HCT116 (cell line): ENCODE measurements around the gene PYGB. TPM values are rescaled to one million over a fixed set of nuclear protein-coding genes. Genes with fewer than 3 reads are reported as not detected.

ENCODE experiments used
- ATAC-seq: fragments of 200-7000 bp; cut with Tn5 transposase; 2 replicates; pipeline ENCODE4 v1.9.1; 2020; ENCODE audit warnings: mild to moderate bottlenecking, moderate library complexity
- BruUV-seq: library from RNA; stranded (reverse); fragments of 400-500 nt; replicated peaks from 2 replicates; lab custom pipeline; 2021; lab: Mats Ljungman, UMichigan
- CTCF ChIA-PET: fragments of 300-600 bp; sonication (Branson Sonifier 250); formaldehyde crosslinking; loops from one replicate; lab custom pipeline; 2021; ENCODE audit warnings: antibody characterized with exemption; lab: Charles Lee
- POLR2A ChIA-PET: fragments of 300-600, 350-600 bp; sonication (Branson Sonifier 250); formaldehyde crosslinking; loops from one replicate; lab custom pipeline; 2021; ENCODE audit warnings: antibody characterized with exemption; lab: Charles Lee
- RAD21 ChIA-PET, 2 experiments: fragments of 300-600 bp; sonication (Branson Sonifier 250); formaldehyde crosslinking; loops; one replicate each; lab custom pipeline; 2023; ENCODE audit warnings: low total read pairs in 2 of 2; ENCODE audit not compliant: uncharacterized antibody in 2 of 2, unreplicated experiment in 2 of 2, low non-redundant PET in 1 of 2; lab: Charles Lee
- DNase-seq: peaks from one replicate; pipeline ENCODE4 v3.0.0-alpha.2; 2010; ENCODE audit warnings: low read depth, low spot score
- H2AFZ ChIP-seq: fragments of 200-600 bp; shearing (Covaris generic), sonication (generic); 2 replicates; pipeline ENCODE4 v1.6.1; 2017; ENCODE audit warnings: low read depth, mixed run types, mixed read lengths, antibody characterized with exemption, low read length; ENCODE audit not compliant: poor library complexity, severe bottlenecking
- H3K27ac ChIP-seq: 2 replicates; pipeline ENCODE4 v1.5.1; 2012; ENCODE audit warnings: low read depth, low read length
- H3K27me3 ChIP-seq: fragments of 200-600 bp; sonication (generic); 2 replicates; pipeline ENCODE4 v1.6.1; 2016; ENCODE audit warnings: mixed run types, low read length, mixed read lengths; ENCODE audit not compliant: insufficient read depth
- H3K36me3 ChIP-seq, 2 experiments: fragments of 200-500 bp in 1 of 2; fragments of 200-600 bp in 1 of 2; sonication (Bioruptor generic) in 1 of 2; sonication (generic) in 1 of 2; 2 replicates each; pipeline versions ENCODE4 v1.5.1 to v1.6.1; 2014 to 2016; ENCODE audit warnings: low read length in 2 of 2, inconsistent platforms in 1 of 2, mixed read lengths in 1 of 2, mixed run types in 1 of 2; ENCODE audit not compliant: insufficient read depth in 2 of 2, control insufficient read depth in 1 of 2
- H3K4me1 ChIP-seq, 2 experiments: fragments of 200-600 bp in 1 of 2; sonication (generic) in 1 of 2; 2 replicates each; pipeline versions ENCODE4 v1.5.1 to v1.6.1; 2012 to 2017; ENCODE audit warnings: low read length in 2 of 2, inconsistent platforms in 1 of 2, mild to moderate bottlenecking in 1 of 2, mixed read lengths in 1 of 2, mixed run types in 1 of 2, moderate library complexity in 1 of 2; ENCODE audit not compliant: insufficient read depth in 2 of 2, control insufficient read depth in 1 of 2
- H3K4me2 ChIP-seq: fragments of 200-600 bp; sonication (generic); 2 replicates; pipeline ENCODE4 v1.6.1; 2017; ENCODE audit warnings: mixed run types, low read length, mixed read lengths
- H3K4me3 ChIP-seq, 2 experiments: fragments of 200-600 bp in 1 of 2; sonication (generic) in 1 of 2; replicated peaks in 1 of 2; 2 replicates each; pipeline ENCODE4 v1.5.1; 2011 to 2016; ENCODE audit warnings: low read length in 2 of 2, control low read depth in 1 of 2, low read depth in 1 of 2, mild to moderate bottlenecking in 1 of 2, mixed read lengths in 1 of 2, mixed run types in 1 of 2
- H3K79me2 ChIP-seq: fragments of 200-600 bp; sonication (generic); 2 replicates; pipeline ENCODE4 v1.6.1; 2017; ENCODE audit warnings: mild to moderate bottlenecking, mixed run types, low read length, moderate library complexity, mixed read lengths; ENCODE audit not compliant: insufficient read depth
- H3K9ac ChIP-seq: fragments of 200-600 bp; sonication (generic); 2 replicates; pipeline ENCODE4 v1.6.1; 2016; ENCODE audit warnings: low read length, mixed read lengths
- H3K9me2 ChIP-seq: fragments of 200-600 bp; sonication (generic), shearing (Covaris generic); 2 replicates; pipeline ENCODE4 v1.6.1; 2017; ENCODE audit warnings: mixed run types, mild to moderate bottlenecking, moderate library complexity; ENCODE audit not compliant: insufficient read depth
- H3K9me3 ChIP-seq, 2 experiments: fragments of 200-500 bp in 1 of 2; fragments of 200-600 bp in 1 of 2; sonication (Bioruptor generic) in 1 of 2; sonication (generic) in 1 of 2; 2 replicates each; pipeline ENCODE4 v1.6.1; 2014 to 2017; ENCODE audit warnings: low read length in 2 of 2, mixed read lengths in 2 of 2, inconsistent platforms in 1 of 2, low read depth in 1 of 2, mild to moderate bottlenecking in 1 of 2, mixed run types in 1 of 2, moderate library complexity in 1 of 2; ENCODE audit not compliant: control insufficient read depth in 1 of 2, insufficient read depth in 1 of 2
- H4K20me1 ChIP-seq: fragments of 200-600 bp; sonication (generic), shearing (Covaris generic); 2 replicates; pipeline ENCODE4 v1.6.1; 2017; ENCODE audit warnings: mixed run types, mild to moderate bottlenecking, moderate library complexity; ENCODE audit not compliant: insufficient read depth
- EZH2phosphoT487 ChIP-seq: fragments of 200-600 bp; IDR thresholded peaks from 2 replicates; pipeline ENCODE4 v1.6.1; 2018; ENCODE audit warnings: antibody characterized with exemption, borderline replicate concordance
- FOSL1 ChIP-seq: IDR thresholded peaks from 2 replicates; pipeline ENCODE4 v1.6.1; 2012; ENCODE audit warnings: low read depth
- JUND ChIP-seq: IDR thresholded peaks from 2 replicates; pipeline ENCODE4 v1.6.1; 2012
- POLR2AphosphoS5 ChIP-seq: IDR thresholded peaks from 2 replicates; pipeline ENCODE4 v1.6.1; 2011; ENCODE audit warnings: mild to moderate bottlenecking, low read depth, low read length, moderate library complexity
- RAD21 ChIP-seq: IDR thresholded peaks from 2 replicates; pipeline ENCODE4 v1.6.1; 2012; ENCODE audit warnings: low read depth, mild to moderate bottlenecking
- SIN3A ChIP-seq: IDR thresholded peaks from 2 replicates; pipeline ENCODE4 v1.6.1; 2012; ENCODE audit warnings: low read depth
- SRF ChIP-seq: IDR thresholded peaks from 2 replicates; pipeline ENCODE4 v1.6.1; 2012; ENCODE audit warnings: low read depth
- YY1 ChIP-seq: IDR thresholded peaks from 2 replicates; pipeline ENCODE4 v1.6.1; 2011; ENCODE audit warnings: low read length, low read depth, moderate library complexity, mild to moderate bottlenecking; ENCODE audit not compliant: insufficient replicate concordance; ENCODE audit errors: extremely low read depth
- ZNF274 ChIP-seq: fragments of 200-500 bp; sonication (Bioruptor generic); IDR thresholded peaks from 2 replicates; pipeline ENCODE4 v1.6.1; 2014; ENCODE audit warnings: mild to moderate bottlenecking, low read depth, low read length, inconsistent platforms
- intact Hi-C: fragments of 100-400 bp; cut with micrococcal nuclease; formaldehyde crosslinking; loops from 2 replicates; pipeline ENCODE4 v1.10.0; 2022
- total RNA-seq: library from RNA; stranded (reverse); gene quantifications from one replicate; pipeline ENCODE4 v1.2.1, GENCODE V29; 2021; ENCODE audit not compliant: unreplicated experiment
- TF ChIP-seq, protein P1 (sequence below): IDR thresholded peaks from 2 replicates; pipeline ENCODE4 v1.6.1; 2011; ENCODE audit warnings: mild to moderate bottlenecking, low read length, moderate library complexity; ENCODE audit not compliant: insufficient replicate concordance; ENCODE audit errors: extremely low read depth
- TF ChIP-seq, protein P2 (sequence below), 3 experiments: fragments of 200-600 bp in 1 of 3; sonication (generic) in 1 of 3; IDR thresholded peaks in 2 of 3; conservative IDR thresholded peaks in 1 of 3; 2 replicates each; pipeline ENCODE4 v1.5.1; 2012 to 2017; ENCODE audit warnings: low read depth in 2 of 3, low read length in 2 of 3, antibody characterized with exemption in 1 of 3, borderline replicate concordance in 1 of 3, control low read depth in 1 of 3, mild to moderate bottlenecking in 1 of 3, mixed read lengths in 1 of 3, mixed run types in 1 of 3, moderate library complexity in 1 of 3; ENCODE audit not compliant: insufficient read depth in 1 of 3

The PYGB gene
- total RNA-seq, 1 experiment from 2014 or later, result 87.8 TPM

DNA sequence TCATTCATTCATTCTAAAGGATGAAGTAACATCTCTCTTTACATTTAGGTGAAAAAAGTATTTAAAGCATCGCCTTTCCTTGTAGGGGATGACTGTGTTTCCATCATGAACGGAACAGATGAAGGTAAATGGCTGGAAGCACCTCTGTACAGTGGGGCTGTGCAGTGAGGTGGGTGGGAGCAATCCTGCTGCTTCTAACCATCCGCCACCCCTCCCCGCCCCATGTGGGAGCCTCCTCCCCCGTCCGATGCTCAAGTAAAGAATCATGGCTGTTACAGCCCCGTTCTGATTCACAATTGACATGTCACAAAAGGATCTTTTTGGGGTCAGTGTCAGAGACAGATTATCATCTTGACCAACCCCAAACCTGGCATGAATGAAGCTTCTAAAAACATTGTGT lies 33.1 kb upstream of the PYGB start:
- ChIA-PET CTCF (no interaction called here), RAD21 (no interaction called here), POLR2A (no interaction called here)
- DNase-seq (no peak), ATAC-seq (no peak)
- Histone ChIP-seq H3K79me2 (peaks cover 2% of the 10 kb centered on the region; the same call in 1 of the 2 replicates), H3K4me1 (no peaks in the 10 kb centered on the region), H3K27ac (no peak overlapping the region), H4K20me1 (no peaks in the 10 kb centered on the region), H3K4me3 (no peak overlapping the region), H3K27me3 (no peaks in the 10 kb centered on the region), H3K9me2 (no peaks in the 10 kb centered on the region), H3K4me2 (no peak overlapping the region), H3K36me3 (peaks cover 19 to 23% of the 10 kb centered on the region in 2 experiments), H2AFZ (no peak overlapping the region), H3K9me3 (no peaks in the 10 kb centered on the region), H3K9ac (no peak overlapping the region)
- intact Hi-C loops, result no loop called here
- no TSS peak for BruUV-seq
- TF ChIP-seq SRF, result no peak
- no peak for TF ChIP-seq ZNF274
- no peak for TF ChIP-seq EZH2phosphoT487
- no peak for TF ChIP-seq FOSL1
- no peak for TF ChIP-seq RAD21
- no peak for TF ChIP-seq SIN3A
- TF ChIP-seq, protein P1, sequence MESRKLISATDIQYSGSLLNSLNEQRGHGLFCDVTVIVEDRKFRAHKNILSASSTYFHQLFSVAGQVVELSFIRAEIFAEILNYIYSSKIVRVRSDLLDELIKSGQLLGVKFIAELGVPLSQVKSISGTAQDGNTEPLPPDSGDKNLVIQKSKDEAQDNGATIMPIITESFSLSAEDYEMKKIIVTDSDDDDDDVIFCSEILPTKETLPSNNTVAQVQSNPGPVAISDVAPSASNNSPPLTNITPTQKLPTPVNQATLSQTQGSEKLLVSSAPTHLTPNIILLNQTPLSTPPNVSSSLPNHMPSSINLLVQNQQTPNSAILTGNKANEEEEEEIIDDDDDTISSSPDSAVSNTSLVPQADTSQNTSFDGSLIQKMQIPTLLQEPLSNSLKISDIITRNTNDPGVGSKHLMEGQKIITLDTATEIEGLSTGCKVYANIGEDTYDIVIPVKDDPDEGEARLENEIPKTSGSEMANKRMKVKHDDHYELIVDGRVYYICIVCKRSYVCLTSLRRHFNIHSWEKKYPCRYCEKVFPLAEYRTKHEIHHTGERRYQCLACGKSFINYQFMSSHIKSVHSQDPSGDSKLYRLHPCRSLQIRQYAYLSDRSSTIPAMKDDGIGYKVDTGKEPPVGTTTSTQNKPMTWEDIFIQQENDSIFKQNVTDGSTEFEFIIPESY, result no peak
- TF ChIP-seq JUND, result no peak
- TF ChIP-seq, protein P2, sequence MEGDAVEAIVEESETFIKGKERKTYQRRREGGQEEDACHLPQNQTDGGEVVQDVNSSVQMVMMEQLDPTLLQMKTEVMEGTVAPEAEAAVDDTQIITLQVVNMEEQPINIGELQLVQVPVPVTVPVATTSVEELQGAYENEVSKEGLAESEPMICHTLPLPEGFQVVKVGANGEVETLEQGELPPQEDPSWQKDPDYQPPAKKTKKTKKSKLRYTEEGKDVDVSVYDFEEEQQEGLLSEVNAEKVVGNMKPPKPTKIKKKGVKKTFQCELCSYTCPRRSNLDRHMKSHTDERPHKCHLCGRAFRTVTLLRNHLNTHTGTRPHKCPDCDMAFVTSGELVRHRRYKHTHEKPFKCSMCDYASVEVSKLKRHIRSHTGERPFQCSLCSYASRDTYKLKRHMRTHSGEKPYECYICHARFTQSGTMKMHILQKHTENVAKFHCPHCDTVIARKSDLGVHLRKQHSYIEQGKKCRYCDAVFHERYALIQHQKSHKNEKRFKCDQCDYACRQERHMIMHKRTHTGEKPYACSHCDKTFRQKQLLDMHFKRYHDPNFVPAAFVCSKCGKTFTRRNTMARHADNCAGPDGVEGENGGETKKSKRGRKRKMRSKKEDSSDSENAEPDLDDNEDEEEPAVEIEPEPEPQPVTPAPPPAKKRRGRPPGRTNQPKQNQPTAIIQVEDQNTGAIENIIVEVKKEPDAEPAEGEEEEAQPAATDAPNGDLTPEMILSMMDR (IDR thresholded peaks at IDR 0.05 in 2 of 3, conservative IDR thresholded peaks at IDR 0.05 in 1 of 3; ENCODE audit: borderline replicate concordance in 1 of 3, insufficient read depth in 1 of 3, low read depth in 2 of 3, low read length in 2 of 3), result no peak
- no peak for TF ChIP-seq POLR2AphosphoS5
- TF ChIP-seq YY1, result no peak
